Naive B cell (primary cell): ENCODE measurements around the gene CELSR1. TPM values are rescaled to one million over a fixed set of nuclear protein-coding genes. Genes with fewer than 3 reads are reported as not detected.

Source experiments
- ATAC-seq, 2 donors: fragments of 150-1000 bp; cut with Tn5 transposase; 2 replicates each; pipeline ENCODE4 v1.10.0; 2021; ENCODE audit warnings: low read depth in 2 of 2, mild to moderate bottlenecking in 2 of 2, moderate library complexity in 2 of 2
- DNase-seq: peaks from one replicate; pipeline ENCODE4 v3.0.0; 2022
- H3K27ac Mint-ChIP-seq, 6 donors: one replicate each; pipeline ENCODE4 v1.8.0; 2020 to 2022; ENCODE audit warnings: mild to moderate bottlenecking in 6 of 6, mixed read lengths in 6 of 6, moderate library complexity in 5 of 6, inconsistent platforms in 2 of 6
- H3K27me3 Mint-ChIP-seq, 3 donors: one replicate each; pipeline ENCODE4 v1.8.0; 2021 to 2022; ENCODE audit warnings: mixed read lengths in 3 of 3, mild to moderate bottlenecking in 1 of 3
- H3K36me3 Mint-ChIP-seq, 2 donors: one replicate each; pipeline ENCODE4 v1.8.0; 2020 to 2022; ENCODE audit warnings: mixed read lengths in 2 of 2, inconsistent platforms in 1 of 2, mild to moderate bottlenecking in 1 of 2
- H3K4me1 Mint-ChIP-seq, 3 donors: one replicate each; pipeline ENCODE4 v1.8.0; 2020 to 2022; ENCODE audit warnings: mixed read lengths in 3 of 3, inconsistent platforms in 1 of 3, mild to moderate bottlenecking in 1 of 3, moderate library complexity in 1 of 3
- H3K4me3 Mint-ChIP-seq, 8 donors: one replicate each; pipeline ENCODE4 v1.8.0; 2020 to 2022; ENCODE audit warnings: mild to moderate bottlenecking in 8 of 8, mixed read lengths in 8 of 8, moderate library complexity in 8 of 8, inconsistent platforms in 2 of 8
- H3K9me3 Mint-ChIP-seq, 7 donors: one replicate each; pipeline ENCODE4 v1.8.0; 2020 to 2022; ENCODE audit warnings: mixed read lengths in 7 of 7, mild to moderate bottlenecking in 5 of 7, inconsistent platforms in 2 of 7, moderate library complexity in 1 of 7
- polyA plus RNA-seq, 6 donors: library from polyadenylated mRNA; unstranded; fragments of 300-500 nt; fragmentation: Illumina TruSeq; gene quantifications; one replicate each; pipeline ENCODE4 v1.2.3, GENCODE V29; 2021; ENCODE audit warnings: low read depth in 6 of 6

Gene CELSR1
- polyA plus RNA-seq, 6 donors from 2014 or later = 0.94 to 3.9 (median 2.1) TPM

GRCh38 chr22:46572911-46573780 lies 35.7 kb upstream of the CELSR1 start:
- no peaks in the 10 kb centered on the region for H3K27me3 Mint-ChIP-seq
- peaks cover 0 to 15% of the 10 kb centered on the region in 2 donors for H3K36me3 Mint-ChIP-seq
- DNase-seq (no peak), ATAC-seq (no peak)
- peaks cover 9 to 16% (median 13%) of the 10 kb centered on the region in 7 donors for H3K9me3 Mint-ChIP-seq
- peaks cover 22 to 33% (median 33%) of the 10 kb centered on the region in 3 donors for H3K4me1 Mint-ChIP-seq
- no peak overlapping the region for H3K27ac Mint-ChIP-seq
- H3K4me3 Mint-ChIP-seq = no peak overlapping the region

- Mint-ChIP-seq H3K27me3 (no peaks in the 10 kb centered on the region), H3K36me3 (peaks cover 0 to 15% of the 10 kb centered on the region in 2 donors), H3K9me3 (peaks cover 9 to 16% (median 13%) of the 10 kb centered on the region in 7 donors), H3K4me1 (peaks cover 17 to 43% (median 30%) of the 10 kb centered on the region in 3 donors), H3K4me3 (no peak overlapping the region), H3K27ac (no peak overlapping the region)
- ATAC-seq (no peak), DNase-seq (no peak)
Observed at GRCh38 chr22:46571642-46572250, 34.3 kb upstream of the CELSR1 start.

GRCh38 chr22:46569848-46570695 lies 32.7 kb upstream of the CELSR1 start:
- H3K36me3 Mint-ChIP-seq = peaks cover 0 to 15% of the 10 kb centered on the region in 2 donors
- ATAC-seq (no peak), DNase-seq (no peak)
- H3K27ac Mint-ChIP-seq = peak overlapping the region in 1 of 6 donors; percentile 28
- no peak overlapping the region for H3K4me3 Mint-ChIP-seq
- no peaks in the 10 kb centered on the region for H3K27me3 Mint-ChIP-seq
- peaks cover 4 to 31% (median 16%) of the 10 kb centered on the region in 3 donors for H3K4me1 Mint-ChIP-seq
- peaks cover 9 to 16% (median 13%) of the 10 kb centered on the region in 7 donors for H3K9me3 Mint-ChIP-seq

GRCh38 chr22:46569055-46569847 lies 31.8 kb upstream of the CELSR1 start:
- H3K27ac Mint-ChIP-seq = peak overlapping the region in 1 of 6 donors; percentile 17
- no peak overlapping the region for H3K4me3 Mint-ChIP-seq
- H3K9me3 Mint-ChIP-seq = peaks cover 9 to 16% (median 13%) of the 10 kb centered on the region in 7 donors
- no peak for DNase-seq
- H3K27me3 Mint-ChIP-seq = no peaks in the 10 kb centered on the region
- peaks cover 0 to 15% of the 10 kb centered on the region in 2 donors for H3K36me3 Mint-ChIP-seq
- peaks cover 0 to 25% (median 13%) of the 10 kb centered on the region in 3 donors for H3K4me1 Mint-ChIP-seq
- ATAC-seq = no peak

GRCh38 chr22:46568102-46568809 lies 30.8 kb upstream of the CELSR1 start:
- DNase-seq = no peak
- ATAC-seq = no peak
- H3K27ac Mint-ChIP-seq = peak overlapping the region in 3 of 6 donors; percentile 56 to 70 (median 58)

GRCh38 chr22:46567471-46567870 lies 30.1 kb upstream of the CELSR1 start:
- Mint-ChIP-seq H3K9me3 (peaks cover 9 to 16% (median 13%) of the 10 kb centered on the region in 7 donors), H3K36me3 (peaks cover 0 to 15% of the 10 kb centered on the region in 2 donors), H3K4me1 (peaks cover 5 to 32% (median 26%) of the 10 kb centered on the region in 3 donors), H3K27me3 (peaks cover 0 to 4% (median 0%) of the 10 kb centered on the region in 3 donors), H3K4me3 (no peak overlapping the region), H3K27ac (peak overlapping the region in 2 of 6 donors; percentile 7 to 70)
- DNase-seq (no peak), ATAC-seq (no peak)

More at GRCh38 chr22:46568102-46568809, 30.8 kb upstream of the CELSR1 start:
- Mint-ChIP-seq H3K27me3 (peaks cover 0 to 3% (median 0%) of the 10 kb centered on the region in 3 donors), H3K4me3 (no peak overlapping the region), H3K36me3 (peaks cover 0 to 15% of the 10 kb centered on the region in 2 donors), H3K4me1 (peaks cover 2 to 29% (median 21%) of the 10 kb centered on the region in 3 donors), H3K9me3 (peaks cover 9 to 16% (median 13%) of the 10 kb centered on the region in 7 donors)

- no peaks in the 10 kb centered on the region for H3K9me3 Mint-ChIP-seq
- H3K27ac Mint-ChIP-seq = peak overlapping the region in 2 of 6 donors; percentile 46 to 70
- DNase-seq = no peak
- H3K4me1 Mint-ChIP-seq = peaks cover 14 to 41% (median 36%) of the 10 kb centered on the region in 3 donors
- H3K4me3 Mint-ChIP-seq = peak overlapping the region in 2 of 8 donors; percentile 29 to 54
- peaks cover 4 to 16% (median 8%) of the 10 kb centered on the region in 3 donors for H3K27me3 Mint-ChIP-seq
- H3K36me3 Mint-ChIP-seq = no peaks in the 10 kb centered on the region
- no peak for ATAC-seq
Observed at GRCh38 chr22:46564084-46564714, 26.8 kb upstream of the CELSR1 start.

GRCh38 chr22:46563381-46564083 lies 26.1 kb upstream of the CELSR1 start:
- ATAC-seq (peak; percentile 81), DNase-seq (peak; percentile 76)
- Mint-ChIP-seq H3K4me1 (peaks cover 14 to 36% (median 31%) of the 10 kb centered on the region in 3 donors), H3K36me3 (no peaks in the 10 kb centered on the region), H3K4me3 (peak overlapping the region in 6 of 8 donors; percentile 31 to 68 (median 54)), H3K9me3 (no peaks in the 10 kb centered on the region), H3K27ac (peak overlapping the region; percentile 28 to 89 (median 66)), H3K27me3 (peaks cover 5 to 18% (median 8%) of the 10 kb centered on the region in 3 donors)

GRCh38 chr22:46561435-46561905 lies 24.1 kb upstream of the CELSR1 start:
- H3K4me1 Mint-ChIP-seq = peaks cover 14 to 28% (median 17%) of the 10 kb centered on the region in 3 donors
- peak overlapping the region in 4 of 6 donors; percentile 47 to 84 (median 76) for H3K27ac Mint-ChIP-seq
- peaks cover 9 to 24% (median 16%) of the 10 kb centered on the region in 3 donors for H3K27me3 Mint-ChIP-seq
- H3K4me3 Mint-ChIP-seq = peak overlapping the region in 1 of 8 donors; percentile 71
- ATAC-seq (no peak), DNase-seq (no peak)
- H3K9me3 Mint-ChIP-seq = peaks cover 4 to 9% (median 6%) of the 10 kb centered on the region in 7 donors
- peaks cover 0 to 8% of the 10 kb centered on the region in 2 donors for H3K36me3 Mint-ChIP-seq

- Mint-ChIP-seq H3K27me3 (peaks cover 9 to 28% (median 17%) of the 10 kb centered on the region in 3 donors), H3K36me3 (peaks cover 0 to 9% of the 10 kb centered on the region in 2 donors), H3K4me1 (peaks cover 14 to 28% (median 17%) of the 10 kb centered on the region in 3 donors), H3K27ac (no peak overlapping the region), H3K4me3 (peak overlapping the region in 1 of 8 donors; percentile 69), H3K9me3 (peaks cover 4 to 10% (median 9%) of the 10 kb centered on the region in 7 donors)
- ATAC-seq (no peak), DNase-seq (no peak)
Observed at GRCh38 chr22:46560696-46561295, 23.4 kb upstream of the CELSR1 start.
